Measurements from ENCODE around the gene QRFPR.

DNA sequence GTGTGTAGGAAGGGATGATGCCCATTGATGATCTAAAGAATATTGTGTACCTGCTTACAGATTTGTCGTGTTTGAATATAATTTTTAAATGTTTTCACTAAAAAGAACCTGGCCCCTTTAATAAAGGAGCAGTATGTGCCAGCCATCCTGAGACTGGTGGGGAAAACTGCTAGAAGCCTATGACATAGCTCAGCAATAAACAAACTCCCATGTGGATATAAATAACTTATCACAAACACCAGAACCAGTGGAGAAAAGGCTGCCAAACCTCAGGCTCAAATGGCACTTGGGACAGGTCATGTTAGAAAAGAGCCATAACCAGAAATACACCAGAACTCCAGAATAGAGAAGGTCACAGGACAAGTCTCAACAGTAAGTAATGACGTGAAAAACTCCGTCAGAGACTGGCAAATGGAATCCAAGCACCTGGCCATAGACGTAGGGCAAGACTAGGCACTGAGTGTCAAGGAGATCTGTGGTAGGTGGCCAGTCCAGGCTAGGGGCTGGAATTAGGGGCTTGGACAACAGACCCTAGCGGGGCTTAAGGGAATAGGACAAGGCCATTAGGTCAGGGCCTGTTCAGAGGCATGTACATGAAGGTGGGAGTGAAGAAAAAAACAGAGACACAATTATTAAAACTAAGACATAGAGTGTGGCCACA, 11.7 kb upstream of the QRFPR start:
- TF ChIP-seq, protein P1, sequence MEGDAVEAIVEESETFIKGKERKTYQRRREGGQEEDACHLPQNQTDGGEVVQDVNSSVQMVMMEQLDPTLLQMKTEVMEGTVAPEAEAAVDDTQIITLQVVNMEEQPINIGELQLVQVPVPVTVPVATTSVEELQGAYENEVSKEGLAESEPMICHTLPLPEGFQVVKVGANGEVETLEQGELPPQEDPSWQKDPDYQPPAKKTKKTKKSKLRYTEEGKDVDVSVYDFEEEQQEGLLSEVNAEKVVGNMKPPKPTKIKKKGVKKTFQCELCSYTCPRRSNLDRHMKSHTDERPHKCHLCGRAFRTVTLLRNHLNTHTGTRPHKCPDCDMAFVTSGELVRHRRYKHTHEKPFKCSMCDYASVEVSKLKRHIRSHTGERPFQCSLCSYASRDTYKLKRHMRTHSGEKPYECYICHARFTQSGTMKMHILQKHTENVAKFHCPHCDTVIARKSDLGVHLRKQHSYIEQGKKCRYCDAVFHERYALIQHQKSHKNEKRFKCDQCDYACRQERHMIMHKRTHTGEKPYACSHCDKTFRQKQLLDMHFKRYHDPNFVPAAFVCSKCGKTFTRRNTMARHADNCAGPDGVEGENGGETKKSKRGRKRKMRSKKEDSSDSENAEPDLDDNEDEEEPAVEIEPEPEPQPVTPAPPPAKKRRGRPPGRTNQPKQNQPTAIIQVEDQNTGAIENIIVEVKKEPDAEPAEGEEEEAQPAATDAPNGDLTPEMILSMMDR (IDR thresholded peaks at IDR 0.05): no peak
- TF ChIP-seq EP300 (IDR thresholded peaks at IDR 0.05) (no peak), POLR2A (IDR thresholded peaks at IDR 0.05) (no peak)

Measured in gastroesophageal sphincter (tissue), 3 donors.